GM12891 (cell line): Measurements from ENCODE around the gene NELFCD.
A peak's percentile ranks its signal among the peaks of the same experiment; 100 is the strongest.

Experiments
- DNase-seq: peaks from one replicate; pipeline ENCODE4 v3.0.0; 2011; ENCODE audit warnings: low spot score; ENCODE audit not compliant: insufficient read length
- FAIRE-seq: peaks from 2 replicates; lab custom pipeline; 2011; peaks lifted over from hg19 to GRCh38; lab: Jason Lieb, UNC
- PAX5 ChIP-seq: IDR thresholded peaks from 2 replicates; pipeline ENCODE4 v1.6.1; 2011; ENCODE audit warnings: low read length, moderate library complexity, mild to moderate bottlenecking; ENCODE audit not compliant: insufficient read depth, severe bottlenecking
- POLR2A ChIP-seq: IDR thresholded peaks from 2 replicates; pipeline ENCODE4 v1.6.1; 2011; ENCODE audit warnings: low read depth, low read length, control low read depth
- POLR2AphosphoS5 ChIP-seq: IDR thresholded peaks from 2 replicates; pipeline ENCODE4 v1.6.1; 2011; ENCODE audit warnings: low read depth, low read length, control low read depth
- POU2F2 ChIP-seq: IDR thresholded peaks from 2 replicates; pipeline ENCODE4 v1.6.1; 2011; ENCODE audit warnings: low read depth, mild to moderate bottlenecking, control low read depth, low read length, moderate library complexity
- SPI1 ChIP-seq: IDR thresholded peaks from 2 replicates; pipeline ENCODE4 v1.6.1; 2011; ENCODE audit warnings: low read depth, low read length, control low read depth
- TAF1 ChIP-seq: IDR thresholded peaks from 2 replicates; pipeline ENCODE4 v1.6.1; 2011; ENCODE audit warnings: low read depth, low read length, control low read depth

Gene NELFCD

DNA sequence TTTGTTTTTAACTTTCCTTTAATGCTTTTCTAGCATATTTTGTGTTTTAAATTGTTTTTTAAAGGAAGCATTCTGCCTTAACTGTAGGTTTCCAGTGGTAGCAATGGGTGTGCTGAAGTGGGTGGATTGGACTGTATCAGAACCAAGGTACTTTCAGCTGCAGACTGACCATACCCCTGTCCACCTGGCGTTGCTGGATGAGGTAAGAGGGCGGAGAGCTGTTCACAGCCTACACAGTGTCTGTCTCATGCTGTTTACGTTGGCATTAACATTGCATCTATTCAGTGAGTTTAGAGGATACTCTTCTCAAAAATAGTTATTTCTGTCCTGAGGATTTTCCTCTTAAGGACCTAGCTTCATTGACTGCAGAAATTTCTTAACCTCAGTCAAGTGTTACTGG is 11.9 kb downstream of the NELFCD start:
- no peak for DNase-seq
- no peak for FAIRE-seq
- TF ChIP-seq SPI1 (no peak), TAF1 (no peak), POU2F2 (no peak), POLR2A (no peak; the same call in 1 of the 2 replicates), POLR2AphosphoS5 (no peak), PAX5 (no peak)

DNA sequence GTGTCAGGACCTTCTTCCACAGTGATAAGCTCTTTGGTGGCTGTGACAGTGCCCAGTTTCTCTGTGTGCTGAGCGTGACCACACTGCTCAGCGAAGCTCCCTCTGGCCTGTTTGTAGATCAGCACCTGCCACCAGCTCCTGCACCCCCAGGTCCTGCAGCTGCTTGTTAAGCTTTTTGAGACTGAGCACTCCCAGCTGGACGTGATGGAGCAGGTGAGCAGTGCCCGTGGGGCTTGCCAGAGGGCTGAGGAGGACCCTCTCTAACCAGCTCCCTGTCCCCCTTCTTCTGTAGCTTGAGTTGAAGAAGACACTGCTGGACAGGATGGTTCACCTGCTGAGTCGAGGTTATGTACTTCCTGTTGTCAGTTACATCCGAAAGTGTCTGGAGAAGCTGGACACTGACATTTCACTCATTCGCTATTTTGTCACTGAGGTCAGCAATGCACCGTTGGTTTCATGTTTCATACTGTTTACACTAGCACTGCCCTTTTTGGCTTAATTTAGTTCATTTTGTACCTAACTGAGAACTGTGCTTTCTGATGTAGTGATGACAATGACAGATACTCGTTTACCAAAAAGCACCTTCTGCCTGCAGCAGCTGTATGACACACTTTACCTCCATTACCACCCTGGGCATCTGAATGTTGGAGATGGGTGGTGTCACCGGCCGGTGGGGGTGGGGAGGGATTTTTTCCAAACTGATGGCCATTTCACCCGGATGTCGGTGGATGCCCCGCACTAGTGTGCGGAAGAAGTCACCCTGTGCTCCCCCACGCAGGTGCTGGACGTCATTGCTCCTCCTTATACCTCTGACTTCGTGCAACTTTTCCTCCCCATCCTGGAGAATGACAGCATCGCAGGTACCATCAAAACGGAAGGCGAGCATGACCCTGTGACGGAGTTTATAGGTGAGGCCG is 12.5 kb downstream of the NELFCD start:
- peak; percentile 5 for FAIRE-seq
- peak; percentile 70; the same call in 1 of the 2 replicates for TF ChIP-seq POLR2AphosphoS5
- TF ChIP-seq PAX5, result no peak
- TF ChIP-seq POLR2A, result peak; percentile 54; the same call in 1 of the 2 replicates
- no peak for TF ChIP-seq SPI1
- TF ChIP-seq TAF1, result no peak
- TF ChIP-seq POU2F2, result no peak
- DNase-seq, result no peak

DNA sequence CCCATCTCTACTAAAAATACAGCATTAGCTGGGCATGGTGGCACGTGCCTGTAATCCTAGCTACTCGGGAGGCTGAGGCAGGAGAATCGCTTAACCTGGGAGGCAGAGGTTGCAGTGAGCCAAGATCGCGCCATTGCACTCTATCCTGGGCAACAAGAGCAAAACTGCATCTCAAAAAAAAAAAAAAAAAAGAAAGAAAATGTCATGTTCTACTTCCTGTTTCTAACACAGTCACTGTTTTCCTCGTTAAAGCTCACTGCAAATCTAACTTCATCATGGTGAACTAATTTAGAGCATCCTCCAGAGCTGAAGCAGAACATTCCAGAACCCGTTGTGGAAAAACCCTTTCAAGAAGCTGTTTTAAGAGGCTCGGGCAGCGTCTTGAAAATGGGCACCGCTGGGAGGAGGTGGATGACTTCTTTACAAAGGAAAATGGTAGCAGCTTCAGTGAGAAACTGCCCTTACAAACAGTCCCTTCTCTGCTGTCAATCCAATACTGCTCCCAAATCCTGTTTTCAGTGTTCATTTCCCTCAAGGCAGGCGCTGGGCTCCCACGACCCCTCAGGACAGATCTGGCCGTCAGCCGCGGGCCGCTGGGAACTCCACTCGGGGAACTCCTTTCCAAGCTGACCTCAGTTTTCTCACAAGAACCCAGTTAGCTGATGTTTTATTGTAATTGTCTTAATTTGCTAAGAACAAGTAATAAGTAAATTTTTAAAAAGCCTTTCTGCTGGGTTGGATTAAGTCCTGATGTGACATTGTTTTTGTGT is 13.5 kb downstream of the NELFCD start:
- DNase-seq (no peak), FAIRE-seq (no peak)
- TF ChIP-seq POLR2A, result no peak
- no peak for TF ChIP-seq POU2F2
- no peak for TF ChIP-seq SPI1
- TF ChIP-seq PAX5, result no peak
- TF ChIP-seq POLR2AphosphoS5, result peak; percentile 44; the same call in 1 of the 2 replicates
- no peak for TF ChIP-seq TAF1

- FAIRE-seq, result no peak
- TF ChIP-seq POLR2A, result peak; percentile 45; the same call in 1 of the 2 replicates
- 0 out of 2 replicates have a peak, but pooled peaks have one; percentile 8 for TF ChIP-seq POU2F2
- TF ChIP-seq POLR2AphosphoS5, result peak; percentile 68
- TF ChIP-seq SPI1, result no peak
- TF ChIP-seq TAF1, result no peak
- DNase-seq, result no peak
These were observed 14.6 kb downstream of the NELFCD start for GRCh38 chr20:58995461-58996225.

GRCh38 chr20:58996226-58996611 is 15.2 kb downstream of the NELFCD start:
- FAIRE-seq, result no peak
- peak; percentile 25; the same call in 1 of the 2 replicates for TF ChIP-seq POLR2A
- TF ChIP-seq POU2F2, result no peak

DNA sequence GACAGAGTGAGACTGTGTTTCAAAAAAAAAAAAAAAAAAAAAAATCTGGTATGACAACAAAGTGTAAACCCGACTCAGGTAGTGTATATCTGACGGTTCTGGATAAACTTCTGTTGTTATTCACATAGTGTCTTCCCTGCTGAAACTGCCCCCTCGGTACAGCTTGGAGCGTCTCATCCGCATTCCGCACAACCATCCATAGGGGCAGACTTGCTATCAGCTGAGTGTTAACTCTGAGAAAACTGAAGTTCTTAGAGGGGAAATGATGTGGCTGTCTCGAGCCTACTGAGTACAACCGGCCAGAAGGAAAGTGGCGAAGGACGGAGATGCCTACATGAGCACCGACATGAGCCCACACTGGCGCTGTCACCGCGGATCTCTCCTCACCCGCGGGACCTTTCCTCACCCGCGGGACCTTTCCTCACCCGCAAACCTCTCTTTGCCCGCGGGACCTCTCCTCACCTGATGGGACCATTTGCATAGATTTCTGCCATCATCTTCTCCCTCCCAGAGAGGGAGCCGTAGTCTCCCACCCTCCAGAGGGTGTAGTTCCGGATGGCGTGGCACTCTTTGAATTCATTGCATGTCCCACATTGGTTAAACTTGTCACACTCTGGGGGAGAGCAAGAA is 16.2 kb downstream of the NELFCD start:
- FAIRE-seq (no peak), DNase-seq (no peak)
- TF ChIP-seq POU2F2 (no peak), POLR2AphosphoS5 (peak; percentile 29; the same call in 1 of the 2 replicates)

More at GRCh38 chr20:58996226-58996611, 15.2 kb downstream of the NELFCD start:
- DNase-seq, result no peak

GRCh38 chr20:58998656-58999055 is 17.6 kb downstream of the NELFCD start:
- no peak for TF ChIP-seq PAX5
- no peak for TF ChIP-seq POU2F2
- TF ChIP-seq TAF1, result no peak
- TF ChIP-seq POLR2A, result 0 out of 2 replicates have a peak, but pooled peaks have one; percentile 31
- TF ChIP-seq POLR2AphosphoS5, result peak; percentile 61
- no peak for DNase-seq
- FAIRE-seq, result no peak

DNA sequence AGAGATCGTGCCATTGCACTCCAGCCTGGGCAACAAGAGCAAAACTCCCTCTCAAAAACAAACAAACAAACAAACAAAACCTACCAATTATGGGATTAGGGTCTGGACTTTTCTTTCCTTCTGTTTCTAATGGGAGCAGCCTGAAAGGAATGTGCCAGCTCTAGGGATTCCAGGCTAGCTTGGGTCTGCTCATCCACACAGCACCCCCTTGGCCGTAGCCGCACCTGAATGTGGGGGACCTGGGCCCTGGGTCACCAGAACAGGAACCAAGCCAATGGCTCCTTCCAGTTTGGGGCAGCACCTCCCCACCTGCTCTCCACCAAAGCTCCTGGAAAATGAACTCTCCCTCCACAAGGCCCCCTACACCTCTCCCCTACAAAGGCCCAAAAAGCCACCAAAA is 19.3 kb downstream of the NELFCD start:
- DNase-seq (no peak), FAIRE-seq (no peak)
- TF ChIP-seq POLR2AphosphoS5, result no peak
- TF ChIP-seq POU2F2, result no peak
- no peak for TF ChIP-seq POLR2A
- no peak for TF ChIP-seq PAX5
- TF ChIP-seq SPI1, result no peak
- no peak for TF ChIP-seq TAF1

DNA sequence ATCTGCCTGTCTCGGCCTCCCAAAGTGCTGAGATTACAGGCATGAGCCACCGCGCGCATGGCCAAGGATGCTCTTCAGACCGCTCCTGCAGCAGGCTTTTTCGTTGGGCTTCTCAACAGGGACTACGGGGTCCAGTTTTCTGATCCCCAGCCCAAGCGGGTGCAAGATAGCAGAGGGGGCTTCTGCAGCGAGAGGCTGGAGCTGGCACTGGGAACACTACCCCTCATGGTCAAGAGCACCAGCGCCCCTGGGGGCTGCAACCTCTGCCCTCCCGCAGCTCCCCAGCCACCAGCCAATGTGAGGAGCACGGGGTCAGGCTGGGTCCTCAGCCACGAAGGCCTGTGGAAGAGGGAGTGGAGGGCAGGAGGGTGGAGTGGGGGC is 20.0 kb downstream of the NELFCD start:
- no peak for TF ChIP-seq POLR2A
- TF ChIP-seq PAX5, result no peak
- no peak for TF ChIP-seq POLR2AphosphoS5
- TF ChIP-seq POU2F2, result no peak
- no peak for TF ChIP-seq SPI1
- TF ChIP-seq TAF1, result no peak
- DNase-seq (no peak), FAIRE-seq (no peak)
